ENCODE measurements around the gene RAB44. TPM values are rescaled to one million over a fixed set of nuclear protein-coding genes. Genes with fewer than 3 reads are reported as not detected.

The RAB44 gene
- total and polyA plus RNA-seq, 2 of the 13 experiments (the other 11 are each of a cell fraction or from before 2014, with no cell fraction given) = not detected

GRCh38 chr6:36738108-36738507, 40.5 kb downstream of the RAB44 start:
- intact Hi-C loops (cut with micrococcal nuclease; ENCODE audit: unreplicated experiment) = no loop called here
- H4K20me1 ChIP-seq (ENCODE audit: insufficient read depth, low read length) = no peaks in the 10 kb centered on the region
- no peak overlapping the region for H3K4me3 ChIP-seq (replicated peaks in 1 of 3; ENCODE audit: insufficient read depth in 1 of 3, low read depth in 2 of 3, low read length in 3 of 3)
- FAIRE-seq (no peak), DNase-seq (ENCODE audit: low spot score) (no peak), ATAC-seq (no peak)
- no TSS peak for BruUV-seq (replicated peaks)
- no peaks in the 10 kb centered on the region for H3K79me2 ChIP-seq (ENCODE audit: insufficient read depth, low read length)
- H3K27ac ChIP-seq (ENCODE audit: extremely low read length, insufficient read depth, low read length) = no peak overlapping the region
- CTCF ChIA-PET (ENCODE audit: low intra/inter-chr PET ratio, low total read pairs) = no interaction called here
- in situ Hi-C loops (cut with HindIII; ENCODE audit: extremely low pct_ligation_motif_present, low pct_unique_long_range_greater_than_20kb) = no loop called here
- H3K4me1 ChIP-seq (ENCODE audit: insufficient read depth, low read length) = no peaks in the 10 kb centered on the region
- TF ChIP-seq RERE (CRISPR knock-in tag; IDR thresholded peaks at IDR 0.05; ENCODE audit: low read depth) = no peak
- TF ChIP-seq ZNF629 (CRISPR knock-in tag; conservative IDR thresholded peaks at IDR 0.05) = peak; percentile 62
- TF ChIP-seq ZNF552 (CRISPR knock-in tag; IDR thresholded peaks at IDR 0.05; ENCODE audit: borderline replicate concordance) = no peak
- TF ChIP-seq ZNF33B (CRISPR knock-in tag; IDR thresholded peaks at IDR 0.05) = no peak
- no peak for TF ChIP-seq ZNF652 (CRISPR knock-in tag; IDR thresholded peaks at IDR 0.05; ENCODE audit: borderline replicate concordance, low read depth)
- no peak for TF ChIP-seq ZBTB10 (CRISPR knock-in tag; IDR thresholded peaks at IDR 0.05; ENCODE audit: borderline replicate concordance)
- no peaks in the 10 kb centered on the region for H3K36me3 ChIP-seq (replicated peaks in 1 of 2; ENCODE audit: control insufficient read depth in 1 of 2, insufficient read depth in 2 of 2, low read length in 2 of 2)
- H3K9me3 ChIP-seq (ENCODE audit: low read length) = no peaks in the 10 kb centered on the region
- POLR2A ChIA-PET = no interaction called here
- WGBS (ENCODE audit: low lambda C conversion rate) = 0% methylated on average over 1 of the region's 1 CpG
- H2AFZ ChIP-seq (ENCODE audit: low read length) = no peak overlapping the region
- peaks cover 23 to 85% of the 10 kb centered on the region in 2 experiments for H3K27me3 ChIP-seq (ENCODE audit: control insufficient read depth in 1 of 2, insufficient read depth in 2 of 2, low read length in 2 of 2)
- no peak overlapping the region for H3K4me2 ChIP-seq (ENCODE audit: low read depth, low read length)
- no peak overlapping the region for H3K9ac ChIP-seq (ENCODE audit: insufficient read depth, low read depth, low read length)
